Fibroblast of the aortic adventitia (primary cell): ENCODE results near the gene ANKIB1. TPM values are rescaled to one million over a fixed set of nuclear protein-coding genes. Genes with fewer than 3 reads are reported as not detected.
A peak's percentile ranks its signal among the peaks of the same experiment; 100 is the strongest.
"Not testable (repeated sequence)": the region's sequence is repeated elsewhere in the genome, so short reads cannot be mapped to it uniquely, and the experiment has no call there.

Experiments used
- DNase-seq: peaks from one replicate; pipeline ENCODE4 v3.0.0-alpha.2; 2010; ENCODE audit warnings: low read depth
- H3K4me3 ChIP-seq: 2 replicates; pipeline ENCODE4 v1.5.1; 2011; ENCODE audit warnings: low read depth, mild to moderate bottlenecking, control low read depth, low read length, moderate library complexity
- CTCF ChIP-seq: IDR thresholded peaks from 2 replicates; pipeline ENCODE4 v1.5.1; 2011; ENCODE audit warnings: mild to moderate bottlenecking, low read length, control low read depth, inconsistent platforms; ENCODE audit not compliant: insufficient read depth
- total RNA-seq: library from RNA; depleted of rRNA; stranded (reverse); fragments of >200 nt; gene quantifications from 2 replicates; pipeline ENCODE4 v1.2.3, GENCODE V29; 2012; ENCODE audit warnings: low replicate concordance

ANKIB1 gene
- total RNA-seq, 1 donor = 75.8 TPM

- no peak for DNase-seq
- no peak for TF ChIP-seq CTCF
- no peak overlapping the region for H3K4me3 ChIP-seq
These were observed 187.2 kb downstream of the ANKIB1 start for GRCh38 chr7:92433019-92433418.

- no peak overlapping the region for H3K4me3 ChIP-seq
- TF ChIP-seq CTCF = no peak
- DNase-seq = no peak
These were observed 189.8 kb downstream of the ANKIB1 start for GRCh38 chr7:92435542-92435941.

GRCh38 chr7:92436612-92437445, 191.1 kb downstream of the ANKIB1 start:
- no peak overlapping the region for H3K4me3 ChIP-seq
- DNase-seq = no peak
- no peak for TF ChIP-seq CTCF

GRCh38 chr7:92437956-92438491, 192.2 kb downstream of the ANKIB1 start:
- no peak for DNase-seq
- TF ChIP-seq CTCF = no peak
- no peak overlapping the region for H3K4me3 ChIP-seq

- not testable (repeated sequence) for H3K4me3 ChIP-seq, DNase-seq
These were observed 196.9 kb downstream of the ANKIB1 start for GRCh38 chr7:92442720-92443119.

- no peak for TF ChIP-seq CTCF
- no peak overlapping the region for H3K4me3 ChIP-seq
- no peak for DNase-seq
These were observed 201.1 kb downstream of the ANKIB1 start for GRCh38 chr7:92446869-92447344.

- TF ChIP-seq CTCF = peak; percentile 94
- peak; percentile 93 for DNase-seq
- peak within 1 kb of the TSS; percentile 92 for H3K4me3 ChIP-seq
These were observed 201.8 kb downstream of the ANKIB1 start, which contains the start of gene GATAD1 for GRCh38 chr7:92447345-92448204. Gene GATAD1, plus strand, starts transcription at chr7:92447482. Its CDS starts 248 bp downstream, at chr7:92447730.
